Immature natural killer cell (primary cell): ENCODE data around the gene ZBED4. TPM values are rescaled to one million over a fixed set of nuclear protein-coding genes. Genes with fewer than 3 reads are reported as not detected.
"Not testable (repeated sequence)": the region's sequence is repeated elsewhere in the genome, so short reads cannot be mapped to it uniquely, and the experiment has no call there.

Experiments used
- DNase-seq, 3 donors: peaks; one replicate each; pipeline ENCODE4 v3.0.0; 2022; ENCODE audit warnings: mixed read lengths in 1 of 3
- H3K27ac Mint-ChIP-seq, 6 donors: one replicate each; pipeline ENCODE4 v1.8.0; 2020; ENCODE audit warnings: mixed read lengths in 6 of 6, mild to moderate bottlenecking in 5 of 6, inconsistent platforms in 4 of 6, moderate library complexity in 3 of 6
- H3K27me3 Mint-ChIP-seq, 3 donors: one replicate each; pipeline ENCODE4 v1.8.0; 2020 to 2021; ENCODE audit warnings: low read depth in 3 of 3, mild to moderate bottlenecking in 3 of 3, mixed read lengths in 3 of 3, moderate library complexity in 3 of 3, inconsistent platforms in 1 of 3
- H3K36me3 Mint-ChIP-seq, 3 donors: one replicate each; pipeline ENCODE4 v1.8.0; 2020; ENCODE audit warnings: mixed read lengths in 3 of 3, inconsistent platforms in 2 of 3, mild to moderate bottlenecking in 2 of 3
- H3K4me1 Mint-ChIP-seq, 2 donors: one replicate each; pipeline ENCODE4 v1.8.0; 2020; ENCODE audit warnings: inconsistent platforms in 2 of 2, mild to moderate bottlenecking in 2 of 2, mixed read lengths in 2 of 2, moderate library complexity in 1 of 2
- H3K4me3 Mint-ChIP-seq, 5 donors: one replicate each; pipeline ENCODE4 v1.8.0; 2020; ENCODE audit warnings: mild to moderate bottlenecking in 5 of 5, mixed read lengths in 5 of 5, inconsistent platforms in 3 of 5, moderate library complexity in 3 of 5
- H3K9me3 Mint-ChIP-seq, 6 donors: one replicate each; pipeline ENCODE4 v1.8.0; 2020; ENCODE audit warnings: mild to moderate bottlenecking in 6 of 6, mixed read lengths in 6 of 6, inconsistent platforms in 4 of 6, moderate library complexity in 3 of 6
- polyA plus RNA-seq, 3 donors: library from polyadenylated mRNA; unstranded; fragments of 300-500 nt; fragmentation: Illumina TruSeq; gene quantifications; one replicate each; pipeline ENCODE4 v1.2.3, GENCODE V29; 2021

The ZBED4 gene
- polyA plus RNA-seq, 3 donors from 2014 or later: 4.1 to 9.7 (median 4.6) TPM

- Mint-ChIP-seq H3K36me3 (peaks cover 13 to 26% (median 21%) of the 10 kb centered on the region in 3 donors), H3K27me3 (peaks cover 9 to 45% (median 15%) of the 10 kb centered on the region in 3 donors), H3K4me1 (peaks cover 66 to 68% of the 10 kb centered on the region in 2 donors)
- not testable (repeated sequence) for H3K9me3 Mint-ChIP-seq, DNase-seq, H3K27ac Mint-ChIP-seq, H3K4me3 Mint-ChIP-seq
These were observed 31.9 kb upstream of the ZBED4 start for GRCh38 chr22:49821741-49822140.

DNA sequence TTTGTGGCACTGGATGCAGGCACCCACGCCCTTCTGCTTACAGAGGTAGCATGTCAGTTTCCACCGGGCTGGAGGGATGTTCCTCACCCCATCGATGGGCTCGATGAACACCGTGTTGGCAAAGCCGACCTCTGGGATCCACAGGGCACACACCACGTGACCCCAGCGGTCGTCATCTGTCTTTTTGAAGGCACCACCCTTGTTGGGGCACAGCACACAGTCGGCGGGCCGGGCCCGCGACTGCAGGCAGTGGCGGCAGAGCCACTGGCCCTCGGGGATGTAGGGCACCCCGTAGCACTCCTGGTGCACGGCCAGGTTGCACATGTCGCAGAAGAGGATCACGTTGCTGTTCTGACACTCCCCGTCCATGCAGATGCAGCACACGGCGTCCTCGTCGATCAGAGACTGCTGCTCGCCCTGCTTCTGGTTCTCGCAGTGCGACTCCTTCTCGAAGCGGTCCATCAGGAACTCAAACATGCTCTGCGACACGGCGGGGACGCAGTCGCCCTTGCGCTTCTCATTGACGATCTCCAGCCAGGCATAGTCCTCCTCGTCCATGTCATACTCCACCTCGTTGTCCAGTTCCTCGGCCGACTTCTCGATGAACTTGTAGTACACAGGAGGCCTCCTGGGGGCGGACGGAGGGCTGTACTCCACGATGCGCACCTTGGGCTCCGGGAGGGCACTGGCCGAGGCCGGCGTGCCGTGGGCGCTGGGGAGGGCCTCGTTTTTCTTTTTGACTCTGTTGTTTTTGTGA is 30.2 kb upstream of the ZBED4 start:
- peaks cover 12 to 17% (median 13%) of the 10 kb centered on the region in 3 donors for H3K36me3 Mint-ChIP-seq
- DNase-seq: no peak
- no peaks in the 10 kb centered on the region for H3K9me3 Mint-ChIP-seq
- peaks cover 9 to 33% (median 10%) of the 10 kb centered on the region in 3 donors for H3K27me3 Mint-ChIP-seq
- H3K4me1 Mint-ChIP-seq: peaks cover 50 to 52% of the 10 kb centered on the region in 2 donors
- H3K27ac Mint-ChIP-seq: peak overlapping the region in 3 of 6 donors; percentile 0 to 45 (median 31)
- H3K4me3 Mint-ChIP-seq: peak overlapping the region in 2 of 5 donors; percentile 28 to 58

DNA sequence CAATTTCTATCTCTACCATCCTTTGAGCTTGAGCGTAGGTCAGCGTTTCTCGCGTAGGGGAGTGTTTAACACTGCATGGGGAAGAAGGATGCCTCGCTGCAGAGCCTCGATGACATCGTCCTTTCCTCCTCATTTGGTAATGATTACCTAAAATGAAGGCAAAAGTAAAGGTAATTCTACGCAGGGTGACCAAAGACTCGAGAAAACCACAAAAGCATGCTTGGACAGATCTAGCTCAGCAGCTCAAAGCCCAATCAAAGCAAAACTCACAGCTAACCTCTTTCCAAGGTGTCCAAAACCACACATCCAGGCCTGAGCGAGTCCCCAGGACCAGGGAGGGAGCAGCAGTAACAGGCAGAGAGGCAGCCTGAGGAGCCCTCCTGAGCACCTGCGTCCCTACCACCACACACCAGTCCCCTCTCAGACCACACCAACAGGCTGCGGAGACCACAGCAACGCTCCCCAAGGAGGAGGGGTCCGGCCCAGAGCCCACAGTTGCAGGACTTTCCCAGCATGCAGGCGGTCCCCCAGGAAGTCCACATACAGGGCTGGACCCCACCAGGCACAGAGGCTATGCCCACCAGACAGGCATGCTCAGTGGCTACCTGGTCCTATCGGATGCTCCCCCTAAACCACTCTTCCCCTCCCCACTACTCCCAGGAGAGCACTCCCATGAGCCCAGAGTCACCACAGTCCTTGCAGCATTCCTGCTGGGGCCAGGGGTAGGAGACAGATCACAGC is 29.3 kb upstream of the ZBED4 start:
- H3K4me1 Mint-ChIP-seq: peaks cover 47 to 52% of the 10 kb centered on the region in 2 donors
- H3K27me3 Mint-ChIP-seq: peaks cover 10 to 27% (median 10%) of the 10 kb centered on the region in 3 donors
- H3K4me3 Mint-ChIP-seq: peak overlapping the region; percentile 39 to 58 (median 52)
- peak overlapping the region in 3 of 6 donors; percentile 1 to 86 (median 29) for H3K27ac Mint-ChIP-seq
- peaks cover 12 to 17% (median 13%) of the 10 kb centered on the region in 3 donors for H3K36me3 Mint-ChIP-seq
- DNase-seq: no peak
- H3K9me3 Mint-ChIP-seq: no peaks in the 10 kb centered on the region

DNA sequence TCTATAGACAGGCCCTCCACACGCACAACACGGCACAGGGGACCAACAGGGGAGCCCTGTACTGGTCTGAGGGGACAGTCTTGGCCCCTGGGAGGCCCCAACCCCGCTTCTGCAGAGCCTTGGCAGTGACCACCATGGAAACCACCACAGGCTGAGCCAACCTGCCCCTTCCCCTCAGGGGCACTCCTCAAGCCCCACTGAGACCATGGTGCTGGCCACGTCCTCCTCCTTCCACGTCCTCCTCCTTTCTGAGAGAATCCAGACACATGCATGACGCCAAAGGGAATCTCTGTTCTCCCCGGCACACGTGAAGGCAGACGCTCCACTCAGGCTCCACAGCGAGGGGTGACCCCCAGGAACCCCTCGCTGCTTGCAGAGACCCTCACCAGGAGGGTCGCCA is 28.7 kb upstream of the ZBED4 start:
- H3K27me3 Mint-ChIP-seq: peaks cover 10 to 30% (median 12%) of the 10 kb centered on the region in 3 donors
- peaks cover 12 to 17% (median 16%) of the 10 kb centered on the region in 3 donors for H3K36me3 Mint-ChIP-seq
- no peak for DNase-seq
- peak overlapping the region in 3 of 6 donors; percentile 1 to 86 (median 29) for H3K27ac Mint-ChIP-seq
- H3K9me3 Mint-ChIP-seq: no peaks in the 10 kb centered on the region
- peaks cover 46 to 52% of the 10 kb centered on the region in 2 donors for H3K4me1 Mint-ChIP-seq
- peak overlapping the region; percentile 54 to 93 (median 88) for H3K4me3 Mint-ChIP-seq

- Mint-ChIP-seq H3K9me3 (no peaks in the 10 kb centered on the region), H3K4me1 (peaks cover 46 to 49% of the 10 kb centered on the region in 2 donors), H3K4me3 (peak overlapping the region; percentile 88 to 93 (median 90)), H3K27me3 (peaks cover 10 to 27% (median 12%) of the 10 kb centered on the region in 3 donors), H3K36me3 (peaks cover 12 to 17% (median 17%) of the 10 kb centered on the region in 3 donors), H3K27ac (peak overlapping the region; percentile 86 to 95 (median 91))
- DNase-seq: no peak
These were observed 28.2 kb upstream of the ZBED4 start for GRCh38 chr22:49825436-49825835.

- peak; percentile 62 to 72 (median 68) for DNase-seq
- H3K27me3 Mint-ChIP-seq: peaks cover 10 to 26% (median 12%) of the 10 kb centered on the region in 3 donors
- H3K27ac Mint-ChIP-seq: peak overlapping the region; percentile 86 to 95 (median 91)
- H3K4me1 Mint-ChIP-seq: peaks cover 40 to 42% of the 10 kb centered on the region in 2 donors
- H3K36me3 Mint-ChIP-seq: peaks cover 12 to 17% (median 17%) of the 10 kb centered on the region in 3 donors
- no peaks in the 10 kb centered on the region for H3K9me3 Mint-ChIP-seq
- peak overlapping the region; percentile 88 to 93 (median 90) for H3K4me3 Mint-ChIP-seq
These were observed 27.6 kb upstream of the ZBED4 start for GRCh38 chr22:49825944-49826602.

DNA sequence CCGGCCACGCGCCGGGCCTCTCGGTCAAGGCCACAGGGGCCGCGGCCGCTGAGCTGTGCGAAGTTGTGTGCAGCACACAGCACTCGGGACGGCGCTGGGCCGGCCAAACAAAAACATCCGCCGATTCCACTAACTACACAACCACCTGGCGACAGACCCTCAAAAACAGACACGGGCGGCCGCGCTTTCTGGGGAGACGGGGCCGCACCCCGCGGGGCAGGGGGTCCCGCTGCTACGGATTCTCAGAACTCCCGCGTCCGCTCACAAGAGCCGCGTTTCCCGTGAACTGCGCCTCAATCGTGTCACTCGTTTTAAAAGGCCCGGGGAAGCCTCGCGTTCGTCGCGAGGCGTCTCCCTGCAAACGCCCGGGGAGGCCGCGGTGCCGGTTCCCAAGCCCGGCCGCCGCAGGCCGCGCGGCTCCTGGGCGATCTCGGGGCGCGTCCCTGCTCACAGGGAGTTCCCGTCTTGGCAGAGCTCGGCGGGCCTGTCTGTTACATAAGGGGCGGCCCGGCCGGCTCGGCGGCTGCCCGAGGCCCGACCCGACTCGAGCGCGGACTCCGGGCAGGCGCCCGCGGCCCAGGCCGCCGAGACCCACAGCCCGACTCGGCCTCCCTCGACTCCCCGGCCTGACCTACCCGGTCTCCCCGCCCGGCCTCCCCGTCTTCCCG is 26.9 kb upstream of the ZBED4 start:
- peak overlapping the region; percentile 88 to 93 (median 90) for H3K4me3 Mint-ChIP-seq
- peak overlapping the region; percentile 23 to 95 (median 88) for H3K27ac Mint-ChIP-seq
- H3K4me1 Mint-ChIP-seq: peaks cover 37 to 41% of the 10 kb centered on the region in 2 donors
- peaks cover 8 to 26% (median 12%) of the 10 kb centered on the region in 3 donors for H3K27me3 Mint-ChIP-seq
- no peaks in the 10 kb centered on the region for H3K9me3 Mint-ChIP-seq
- DNase-seq: peak; percentile 37 to 48 (median 48)
- H3K36me3 Mint-ChIP-seq: peaks cover 12 to 17% (median 17%) of the 10 kb centered on the region in 3 donors

- peaks cover 8 to 26% (median 12%) of the 10 kb centered on the region in 3 donors for H3K27me3 Mint-ChIP-seq
- peak overlapping the region in 2 of 6 donors; percentile 45 to 55 for H3K27ac Mint-ChIP-seq
- peak overlapping the region in 1 of 5 donors; percentile 65 for H3K4me3 Mint-ChIP-seq
- peaks cover 33 to 41% of the 10 kb centered on the region in 2 donors for H3K4me1 Mint-ChIP-seq
- peaks cover 12 to 17% (median 17%) of the 10 kb centered on the region in 3 donors for H3K36me3 Mint-ChIP-seq
- DNase-seq: peak in 1 of 3 donors; percentile 40
- no peaks in the 10 kb centered on the region for H3K9me3 Mint-ChIP-seq
These were observed 26.3 kb upstream of the ZBED4 start for GRCh38 chr22:49827271-49827852.

- peak; percentile 60 to 67 (median 61) for DNase-seq
- Mint-ChIP-seq H3K27ac (peak within 1 kb of the TSS; percentile 23 to 95 (median 88)), H3K4me1 (peaks cover 30 to 35% of the 10 kb centered on the region in 2 donors), H3K36me3 (peaks cover 8 to 13% (median 12%) of the 10 kb centered on the region in 3 donors), H3K27me3 (peaks cover 9 to 23% (median 12%) of the 10 kb centered on the region in 3 donors), H3K4me3 (peak within 1 kb of the TSS; percentile 88 to 93 (median 90)), H3K9me3 (no peaks in the 10 kb centered on the region)
These were observed 25.6 kb upstream of the ZBED4 start, which contains the start of gene BRD1 for GRCh38 chr22:49827853-49828598. BRD1 (minus strand) TSS chr22:49827873; CDS start chr22:49824317, 3,556 bp downstream.

GRCh38 chr22:49828599-49828965 is 25.1 kb upstream of the ZBED4 start:
- Mint-ChIP-seq H3K27me3 (peaks cover 8 to 23% (median 10%) of the 10 kb centered on the region in 3 donors), H3K4me1 (peaks cover 28 to 29% of the 10 kb centered on the region in 2 donors), H3K36me3 (peaks cover 6 to 10% (median 9%) of the 10 kb centered on the region in 3 donors), H3K4me3 (peak overlapping the region in 4 of 5 donors; percentile 44 to 64 (median 56)), H3K27ac (peak overlapping the region in 5 of 6 donors; percentile 24 to 84 (median 40)), H3K9me3 (no peaks in the 10 kb centered on the region)
- no peak for DNase-seq

DNA sequence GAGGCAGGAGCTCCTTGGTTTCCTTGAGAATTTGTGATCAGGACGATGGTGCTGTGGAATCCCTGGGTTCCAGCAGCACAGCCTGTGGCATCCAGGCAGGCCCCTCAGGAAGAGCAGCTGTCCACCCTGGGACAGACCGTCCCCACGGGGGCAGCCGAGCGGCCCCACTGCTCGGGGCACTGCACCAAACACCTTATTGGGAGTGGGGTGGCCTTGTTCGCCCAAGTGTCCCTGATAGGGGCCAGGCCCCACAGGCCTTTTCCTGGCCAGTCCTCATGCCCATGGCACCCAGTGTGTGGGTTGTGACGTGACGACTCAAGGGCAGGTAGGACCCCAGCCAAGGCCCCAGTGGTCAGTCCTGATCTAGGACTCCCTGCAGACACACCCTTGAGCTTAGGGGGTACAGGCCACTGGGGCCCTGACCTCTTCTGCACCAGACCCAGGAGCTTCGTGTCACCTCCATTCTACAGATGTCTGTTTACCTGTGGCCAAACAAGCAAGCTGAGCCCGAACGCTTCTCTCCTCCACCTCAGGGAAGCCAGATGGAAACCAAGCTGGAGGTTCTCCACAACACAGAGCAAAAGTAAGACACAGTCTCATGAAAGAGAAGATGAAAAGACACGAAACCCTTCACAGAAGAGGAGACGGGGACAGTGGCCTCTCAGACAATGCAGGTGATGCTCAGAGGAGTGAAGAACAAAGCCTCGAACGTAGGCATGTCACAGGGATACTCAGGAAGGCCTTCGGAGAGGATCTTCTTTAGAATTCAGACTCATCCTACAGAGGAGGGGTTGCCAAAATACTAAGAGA is 24.4 kb upstream of the ZBED4 start:
- peaks cover 0 to 4% (median 3%) of the 10 kb centered on the region in 3 donors for H3K36me3 Mint-ChIP-seq
- no peaks in the 10 kb centered on the region for H3K9me3 Mint-ChIP-seq
- DNase-seq: no peak
- peaks cover 22% of the 10 kb centered on the region in 2 donors for H3K4me1 Mint-ChIP-seq
- H3K4me3 Mint-ChIP-seq: peak overlapping the region in 4 of 5 donors; percentile 44 to 64 (median 56)
- peak overlapping the region in 5 of 6 donors; percentile 24 to 84 (median 60) for H3K27ac Mint-ChIP-seq
- H3K27me3 Mint-ChIP-seq: peaks cover 8 to 21% (median 9%) of the 10 kb centered on the region in 3 donors
